ENCODE data around the gene CNTNAP1.

CNTNAP1 gene

GRCh38 chr17:42691021-42691545 is 8.8 kb downstream of the CNTNAP1 start:
- no peak for TF ChIP-seq CTCF (conservative IDR thresholded peaks at IDR 0.05; ENCODE audit: low read depth, low read length)
- no peak for DNase-seq (ENCODE audit: low read depth)
- H3K4me3 ChIP-seq (ENCODE audit: low read length): no peak overlapping the region

- TF ChIP-seq CTCF (conservative IDR thresholded peaks at IDR 0.05; ENCODE audit: low read depth, low read length): no peak
- no peak for DNase-seq (ENCODE audit: low read depth)
- H3K4me3 ChIP-seq (ENCODE audit: low read length): no peak overlapping the region
These were observed 10.2 kb downstream of the CNTNAP1 start for GRCh38 chr17:42692489-42692888.

- TF ChIP-seq CTCF (conservative IDR thresholded peaks at IDR 0.05; ENCODE audit: low read depth, low read length): no peak
- no peak for DNase-seq (ENCODE audit: low read depth)
These were observed 12.2 kb downstream of the CNTNAP1 start for GRCh38 chr17:42694524-42694923.

GRCh38 chr17:42695500-42695899 is 13.2 kb downstream of the CNTNAP1 start:
- H3K4me3 ChIP-seq (ENCODE audit: low read length): no peak overlapping the region
- DNase-seq (ENCODE audit: low read depth): no peak
- TF ChIP-seq CTCF (conservative IDR thresholded peaks at IDR 0.05; ENCODE audit: low read depth, low read length): no peak

More at GRCh38 chr17:42694524-42694923, 12.2 kb downstream of the CNTNAP1 start:
- H3K4me3 ChIP-seq (ENCODE audit: low read length): no peak overlapping the region

- H3K4me3 ChIP-seq (ENCODE audit: low read length): no peak overlapping the region
- TF ChIP-seq CTCF (conservative IDR thresholded peaks at IDR 0.05; ENCODE audit: low read depth, low read length): no peak
- no peak for DNase-seq (ENCODE audit: low read depth)
These were observed 14.9 kb downstream of the CNTNAP1 start for GRCh38 chr17:42697108-42697811.

- DNase-seq (ENCODE audit: low read depth): no peak
- H3K4me3 ChIP-seq (ENCODE audit: low read length): no peak overlapping the region
- TF ChIP-seq CTCF (conservative IDR thresholded peaks at IDR 0.05; ENCODE audit: low read depth, low read length): no peak
These were observed 16.5 kb downstream of the CNTNAP1 start for GRCh38 chr17:42698736-42699414.

- TF ChIP-seq CTCF (conservative IDR thresholded peaks at IDR 0.05; ENCODE audit: low read depth, low read length): no peak
- DNase-seq (ENCODE audit: low read depth): no peak
- H3K4me3 ChIP-seq (ENCODE audit: low read length): no peak overlapping the region
These were observed 17.0 kb downstream of the CNTNAP1 start for GRCh38 chr17:42699415-42699740.
